CD4-positive, CD25-positive, alpha-beta regulatory T cell (primary cell): Measurements from ENCODE around the gene SCMH1. TPM values are rescaled to one million over a fixed set of nuclear protein-coding genes. Genes with fewer than 3 reads are reported as not detected.

Experiments used
- ATAC-seq, 2 donors: fragments of 150-1000 bp; cut with Tn5 transposase; one replicate each; pipeline ENCODE4 v1.10.0; 2021; ENCODE audit warnings: low read depth in 2 of 2, moderate number of reproducible peaks in 2 of 2, moderate library complexity in 1 of 2
- DNase-seq, 3 donors: peaks; one replicate each; pipeline versions ENCODE4 v3.0.0 to v3.0.0-alpha.2; 2012 to 2022; ENCODE audit warnings: mixed read lengths in 1 of 3
- H3K27ac ChIP-seq: one replicate; pipeline ENCODE4 v1.7.0; 2013; ENCODE audit warnings: mild to moderate bottlenecking, low read length; ENCODE audit not compliant: insufficient read depth, poor library complexity, severe bottlenecking
- H3K27me3 ChIP-seq: one replicate; pipeline ENCODE4 v1.7.0; 2013; ENCODE audit warnings: low read length; ENCODE audit not compliant: control insufficient read depth, insufficient read depth
- H3K36me3 ChIP-seq: one replicate; pipeline ENCODE4 v1.7.0; 2013; ENCODE audit warnings: mild to moderate bottlenecking, low read length, moderate library complexity; ENCODE audit not compliant: control insufficient read depth, insufficient read depth
- H3K4me1 ChIP-seq: 2 replicates; pipeline ENCODE4 v1.7.0; 2013; ENCODE audit warnings: mild to moderate bottlenecking, low read length; ENCODE audit not compliant: insufficient read depth, control insufficient read depth, poor library complexity, severe bottlenecking
- H3K4me3 ChIP-seq: one replicate; pipeline ENCODE4 v1.7.0; 2013; ENCODE audit warnings: low read depth, mild to moderate bottlenecking, low read length, moderate library complexity
- H3K9me3 ChIP-seq, 2 experiments: 1 replicate in 1 of 2; 2 replicates in 1 of 2; pipeline ENCODE4 v1.7.0; 2013; ENCODE audit warnings: low read length in 2 of 2, mild to moderate bottlenecking in 1 of 2, moderate library complexity in 1 of 2; ENCODE audit not compliant: control insufficient read depth in 2 of 2
- H3K27ac Mint-ChIP-seq, 3 donors: one replicate each; pipeline ENCODE4 v1.8.0; 2020 to 2022; ENCODE audit warnings: mild to moderate bottlenecking in 3 of 3, mixed read lengths in 3 of 3, moderate library complexity in 2 of 3
- H3K27me3 Mint-ChIP-seq: one replicate; pipeline ENCODE4 v1.8.0; 2022; ENCODE audit warnings: mild to moderate bottlenecking, mixed read lengths
- H3K36me3 Mint-ChIP-seq: one replicate; pipeline ENCODE4 v1.8.0; 2020; ENCODE audit warnings: mixed read lengths
- H3K4me1 Mint-ChIP-seq, 4 donors: one replicate each; pipeline ENCODE4 v1.8.0; 2020 to 2022; ENCODE audit warnings: mixed read lengths in 4 of 4, mild to moderate bottlenecking in 1 of 4
- H3K4me3 Mint-ChIP-seq, 4 donors: one replicate each; pipeline ENCODE4 v1.8.0; 2020 to 2022; ENCODE audit warnings: mild to moderate bottlenecking in 4 of 4, mixed read lengths in 4 of 4, moderate library complexity in 3 of 4
- H3K9me3 Mint-ChIP-seq, 7 donors: one replicate each; pipeline ENCODE4 v1.8.0; 2020 to 2022; ENCODE audit warnings: mixed read lengths in 7 of 7, mild to moderate bottlenecking in 3 of 7, moderate library complexity in 2 of 7
- polyA plus RNA-seq, 4 donors: library from polyadenylated mRNA; unstranded; fragments of 300-500 nt; fragmentation: Illumina TruSeq; gene quantifications; one replicate each; pipeline ENCODE4 v1.2.3, GENCODE V29; 2021
- total RNA-seq: library from RNA; stranded (reverse); gene quantifications from one replicate; pipeline ENCODE4 v1.2.3, GENCODE V29; 2022

SCMH1 gene
- total and polyA plus RNA-seq, 5 donors from 2014 or later, result 3.4 to 27.6 (median 5.5) TPM

DNA sequence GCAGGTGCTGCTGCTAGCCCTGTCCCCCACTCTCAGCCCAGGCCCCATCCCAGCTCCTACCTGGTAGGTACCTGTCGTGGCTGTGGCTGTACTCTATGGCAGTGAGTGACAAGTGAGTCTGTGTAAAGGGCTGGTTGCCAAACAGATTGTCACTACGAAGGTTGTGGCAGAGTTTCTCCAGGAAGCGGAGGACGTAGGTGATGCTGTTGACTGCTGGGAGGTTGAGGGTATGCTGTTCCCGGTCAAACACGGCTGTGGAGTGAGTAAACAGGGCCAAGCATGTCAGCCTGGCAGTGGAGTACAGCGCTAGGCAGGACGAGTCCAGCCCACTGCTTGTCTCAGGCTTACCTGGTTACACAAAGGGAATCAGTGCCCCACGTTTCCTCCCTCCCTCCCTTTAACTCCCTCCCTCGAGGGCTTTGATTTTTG, 195.7 kb downstream of the SCMH1 start:
- peaks cover 32% of the 10 kb centered on the region for H3K36me3 ChIP-seq
- H3K36me3 Mint-ChIP-seq, result peaks cover 50% of the 10 kb centered on the region
- DNase-seq, result no peak

DNA sequence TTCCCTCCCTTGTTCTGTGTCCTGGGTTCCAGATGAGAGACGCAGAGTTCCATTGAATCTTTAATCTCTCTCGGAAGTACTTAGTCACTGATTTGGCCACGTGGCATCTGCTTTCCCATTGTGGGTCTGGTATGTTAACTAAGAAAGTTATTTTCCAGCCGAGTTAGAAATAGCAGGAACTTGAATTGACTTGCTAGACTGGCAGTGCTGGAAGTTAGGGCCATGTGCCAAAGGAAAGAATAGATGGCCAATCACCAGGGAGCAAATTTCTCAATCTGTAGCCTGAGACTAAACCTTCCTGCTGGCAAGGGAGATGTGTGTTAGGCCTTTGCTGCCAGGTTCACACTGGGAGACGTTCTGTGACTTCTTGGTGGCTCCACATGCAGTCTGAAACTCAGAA, 196.4 kb downstream of the SCMH1 start:
- H3K4me1 Mint-ChIP-seq, result peaks cover 8 to 15% (median 14%) of the 10 kb centered on the region in 4 donors
- ATAC-seq (no peak), DNase-seq (no peak)
- H3K36me3 Mint-ChIP-seq, result peaks cover 50% of the 10 kb centered on the region
- H3K9me3 Mint-ChIP-seq, result no peaks in the 10 kb centered on the region
- Histone ChIP-seq H3K36me3 (peaks cover 26% of the 10 kb centered on the region), H3K9me3 (no peaks in the 10 kb centered on the region), H3K4me1 (peaks cover 9% of the 10 kb centered on the region), H3K27me3 (no peaks in the 10 kb centered on the region), H3K27ac (no peak overlapping the region), H3K4me3 (no peak overlapping the region)
- no peak overlapping the region for H3K4me3 Mint-ChIP-seq
- H3K27ac Mint-ChIP-seq, result peak overlapping the region in 1 of 3 donors; percentile 39
- no peaks in the 10 kb centered on the region for H3K27me3 Mint-ChIP-seq

More for the DNA sequence above, 195.7 kb downstream of the SCMH1 start:
- Histone ChIP-seq H3K4me1 (peaks cover 9% of the 10 kb centered on the region), H3K27ac (no peak overlapping the region), H3K9me3 (no peaks in the 10 kb centered on the region), H3K4me3 (no peak overlapping the region), H3K27me3 (no peaks in the 10 kb centered on the region)
- Mint-ChIP-seq H3K4me1 (peaks cover 8 to 15% (median 14%) of the 10 kb centered on the region in 4 donors), H3K9me3 (no peaks in the 10 kb centered on the region), H3K4me3 (no peak overlapping the region), H3K27ac (peak overlapping the region in 1 of 3 donors; percentile 38), H3K27me3 (no peaks in the 10 kb centered on the region)
- ATAC-seq, result no peak

DNA sequence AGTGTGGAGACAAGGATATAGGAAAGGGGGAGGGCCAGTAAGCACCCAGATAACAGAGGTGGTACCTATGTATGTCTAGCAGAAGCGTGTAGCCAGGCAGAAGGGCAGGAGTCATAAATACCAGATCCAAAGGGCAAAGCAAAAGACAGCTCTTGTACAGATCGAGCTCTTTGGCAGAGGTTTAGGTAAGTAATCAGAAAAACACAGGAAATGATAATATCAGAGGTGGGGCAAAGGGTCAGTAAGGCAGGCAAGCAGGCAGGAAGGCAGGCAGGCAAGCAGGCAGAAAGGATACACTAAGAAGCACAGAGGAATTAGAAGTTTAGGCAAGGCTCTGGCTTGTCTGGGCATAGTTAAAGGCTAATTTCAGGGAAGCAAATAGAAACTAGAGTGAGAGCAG, 197.9 kb downstream of the SCMH1 start:
- Histone ChIP-seq H3K36me3 (peaks cover 23% of the 10 kb centered on the region), H3K9me3 (no peaks in the 10 kb centered on the region), H3K4me3 (no peak overlapping the region), H3K27ac (no peak overlapping the region), H3K27me3 (no peaks in the 10 kb centered on the region), H3K4me1 (peaks cover 9% of the 10 kb centered on the region)
- Mint-ChIP-seq H3K9me3 (no peaks in the 10 kb centered on the region), H3K4me3 (no peak overlapping the region), H3K27ac (peak overlapping the region in 2 of 3 donors; percentile 68 to 70), H3K36me3 (peaks cover 50% of the 10 kb centered on the region), H3K27me3 (no peaks in the 10 kb centered on the region), H3K4me1 (peaks cover 8 to 15% (median 14%) of the 10 kb centered on the region in 4 donors)
- DNase-seq, result peak in 1 of 3 donors; percentile 60
- ATAC-seq, result peak in 1 of 2 donors; percentile 58

DNA sequence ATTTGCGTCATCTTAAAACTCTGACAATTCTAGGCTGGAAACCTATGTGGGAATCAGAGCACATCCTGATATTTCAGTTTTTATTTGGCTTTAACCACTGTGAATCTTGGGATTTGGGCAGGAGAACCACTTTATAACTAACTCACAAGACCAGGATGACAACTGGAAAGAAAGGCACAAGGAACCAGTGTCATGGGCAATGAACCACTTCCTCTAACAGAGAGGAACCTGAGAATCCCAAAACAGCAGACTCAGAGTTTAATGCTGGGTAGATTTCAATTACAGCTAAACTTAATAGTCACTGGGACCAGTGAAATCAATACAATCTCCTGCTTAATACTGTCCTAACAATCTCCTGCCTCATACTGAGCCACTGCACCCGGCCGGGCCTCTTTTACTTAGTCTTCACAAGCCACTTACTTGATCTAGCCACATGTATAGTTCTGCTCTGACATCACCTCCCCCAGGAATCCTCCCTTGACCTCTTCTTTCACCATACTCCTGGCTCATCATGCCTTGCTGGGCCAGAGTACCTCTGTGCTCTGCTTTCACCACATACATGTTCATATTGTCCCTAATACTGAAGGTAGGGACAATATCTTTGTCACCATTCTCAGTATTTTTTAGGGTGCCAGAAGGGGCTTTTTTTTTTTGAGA, 200.4 kb downstream of the SCMH1 start:
- no peaks in the 10 kb centered on the region for H3K9me3 Mint-ChIP-seq

DNA sequence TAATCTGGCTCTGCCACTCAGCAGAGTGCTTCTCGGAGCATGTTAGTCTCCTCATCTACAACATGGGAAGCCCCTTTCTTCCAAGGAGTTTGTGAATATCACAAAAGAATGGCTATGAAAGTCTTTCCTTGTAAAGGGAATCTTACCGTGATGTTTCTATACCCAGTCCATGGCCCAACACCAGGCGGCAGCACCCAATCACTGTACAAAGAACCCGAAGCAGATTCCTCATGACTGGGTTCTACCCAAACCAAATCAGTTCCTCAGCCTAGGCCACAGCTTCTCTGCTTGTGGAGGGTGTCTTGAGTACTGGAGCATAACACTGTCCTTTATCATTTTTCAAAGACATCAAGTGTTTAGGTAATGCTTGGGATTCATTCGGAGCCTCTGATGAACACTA, 204.0 kb downstream of the SCMH1 start:
- no peak overlapping the region for H3K4me3 ChIP-seq
- no peak overlapping the region for H3K4me3 Mint-ChIP-seq
- peaks cover 0 to 2% (median 0%) of the 10 kb centered on the region in 4 donors for H3K4me1 Mint-ChIP-seq
- no peaks in the 10 kb centered on the region for H3K9me3 Mint-ChIP-seq
- H3K27ac Mint-ChIP-seq, result no peak overlapping the region
- no peak for ATAC-seq
- H3K27ac ChIP-seq, result no peak overlapping the region
- no peaks in the 10 kb centered on the region for H3K4me1 ChIP-seq
- H3K27me3 ChIP-seq, result no peaks in the 10 kb centered on the region
- H3K36me3 ChIP-seq, result peaks cover 36% of the 10 kb centered on the region
- peaks cover 22% of the 10 kb centered on the region for H3K36me3 Mint-ChIP-seq
- H3K27me3 Mint-ChIP-seq, result no peaks in the 10 kb centered on the region
- H3K9me3 ChIP-seq, result no peaks in the 10 kb centered on the region
- no peak for DNase-seq

More for the DNA sequence above, 200.4 kb downstream of the SCMH1 start:
- H3K4me1 ChIP-seq, result peaks cover 9% of the 10 kb centered on the region
- H3K27ac Mint-ChIP-seq, result no peak overlapping the region
- H3K27ac ChIP-seq, result no peak overlapping the region
- H3K4me3 ChIP-seq, result no peak overlapping the region
- no peaks in the 10 kb centered on the region for H3K27me3 ChIP-seq
- H3K4me3 Mint-ChIP-seq, result no peak overlapping the region
- peaks cover 8 to 13% (median 9%) of the 10 kb centered on the region in 4 donors for H3K4me1 Mint-ChIP-seq
- H3K36me3 Mint-ChIP-seq, result peaks cover 34% of the 10 kb centered on the region
- no peak for ATAC-seq
- no peaks in the 10 kb centered on the region for H3K27me3 Mint-ChIP-seq
- H3K9me3 ChIP-seq, result no peaks in the 10 kb centered on the region
- peaks cover 29% of the 10 kb centered on the region for H3K36me3 ChIP-seq
- no peak for DNase-seq

DNA sequence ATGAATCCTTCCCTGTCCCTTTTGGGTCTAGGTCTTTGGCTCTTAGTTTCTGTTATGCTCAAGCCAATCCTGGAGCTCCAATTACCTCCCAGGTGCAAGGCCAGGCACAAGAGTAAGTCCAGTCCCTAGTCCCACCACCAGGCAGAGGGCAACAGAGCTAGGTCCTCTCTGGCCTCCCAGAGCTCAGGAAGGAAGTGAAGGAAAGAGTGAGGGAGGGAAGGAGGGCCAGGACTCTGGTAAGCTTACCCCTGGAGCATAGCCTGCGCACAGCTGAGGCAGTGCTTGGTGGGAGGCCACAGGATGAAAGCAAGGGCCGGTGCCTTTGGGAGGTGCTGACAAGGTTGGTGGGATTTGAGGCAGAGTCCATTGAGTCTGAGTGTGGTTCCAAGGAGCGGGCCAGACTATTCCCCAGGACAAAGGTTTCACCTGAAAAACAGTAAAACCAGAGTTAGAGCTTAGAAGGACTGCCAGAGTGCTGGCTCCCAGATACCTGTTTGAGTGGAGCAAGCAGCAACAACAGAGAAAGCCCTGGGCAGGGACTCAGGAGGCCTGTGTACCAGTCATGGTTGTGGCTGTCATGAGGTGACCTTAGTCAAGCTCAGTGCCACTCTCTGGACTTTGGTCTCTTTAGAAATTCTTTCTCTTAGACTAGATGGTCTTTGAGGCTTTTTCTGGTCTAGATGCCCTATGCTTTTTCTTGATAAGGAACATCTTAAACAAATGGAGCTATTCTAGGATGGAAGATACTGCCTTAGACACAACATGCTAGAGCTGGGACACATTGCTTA, 204.8 kb downstream of the SCMH1 start:
- Histone ChIP-seq H3K9me3 (no peaks in the 10 kb centered on the region), H3K4me1 (no peaks in the 10 kb centered on the region), H3K27ac (no peak overlapping the region), H3K36me3 (peaks cover 42% of the 10 kb centered on the region), H3K4me3 (no peak overlapping the region), H3K27me3 (no peaks in the 10 kb centered on the region)
- peaks cover 0 to 2% (median 0%) of the 10 kb centered on the region in 4 donors for H3K4me1 Mint-ChIP-seq
- H3K27ac Mint-ChIP-seq, result no peak overlapping the region
- ATAC-seq (no peak), DNase-seq (no peak)
- peaks cover 0 to under 1% (median 0%) of the 10 kb centered on the region in 7 donors for H3K9me3 Mint-ChIP-seq
- H3K4me3 Mint-ChIP-seq, result no peak overlapping the region
- peaks cover 22% of the 10 kb centered on the region for H3K36me3 Mint-ChIP-seq
- H3K27me3 Mint-ChIP-seq, result no peaks in the 10 kb centered on the region

DNA sequence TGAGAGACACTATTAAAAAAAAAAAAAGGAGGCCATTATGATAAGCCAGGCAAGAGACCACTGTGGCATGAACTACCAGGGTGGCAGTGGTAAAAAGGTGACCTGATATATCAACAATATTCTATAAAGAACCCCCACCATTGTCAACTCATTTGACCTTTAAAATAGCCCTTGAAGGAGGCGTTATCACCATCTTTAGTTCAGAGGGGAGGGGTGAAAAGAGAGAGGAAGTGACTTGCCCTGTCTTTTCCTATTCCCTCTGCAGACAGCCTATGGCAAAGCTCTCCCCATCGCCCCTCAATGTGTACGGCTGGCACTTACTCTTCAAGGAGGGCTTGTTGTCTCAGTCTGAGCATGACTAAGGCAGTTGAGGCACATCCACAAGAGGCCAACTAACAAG, 208.8 kb downstream of the SCMH1 start:
- Histone ChIP-seq H3K9me3 (no peaks in the 10 kb centered on the region), H3K27ac (no peak overlapping the region), H3K36me3 (peaks cover 52% of the 10 kb centered on the region), H3K4me3 (no peak overlapping the region), H3K27me3 (no peaks in the 10 kb centered on the region), H3K4me1 (no peaks in the 10 kb centered on the region)
- Mint-ChIP-seq H3K4me1 (peaks cover 0 to 2% (median 0%) of the 10 kb centered on the region in 4 donors), H3K36me3 (peaks cover 29% of the 10 kb centered on the region), H3K9me3 (peaks cover 0 to 2% (median 0%) of the 10 kb centered on the region in 7 donors), H3K27ac (peak overlapping the region in 1 of 3 donors; percentile 74), H3K27me3 (no peaks in the 10 kb centered on the region), H3K4me3 (no peak overlapping the region)
- DNase-seq, result no peak
- no peak for ATAC-seq
